Prostate gland (tissue), 2 donors: ENCODE data around the gene SKA3. TPM values are rescaled to one million over a fixed set of nuclear protein-coding genes. Genes with fewer than 3 reads are reported as not detected.
A peak's percentile ranks its signal among the peaks of the same experiment; 100 is the strongest.
"Not testable (repeated sequence)": the region's sequence is repeated elsewhere in the genome, so short reads cannot be mapped to it uniquely, and the experiment has no call there.

Experiments
- DNase-seq: peaks from one replicate; pipeline ENCODE4 v3.0.0-alpha.2; 2019; ENCODE audit warnings: low spot score
- H3K27ac ChIP-seq, 2 donors: fragments of 200-600 bp; sonication (generic); 2 replicates each; pipeline ENCODE4 v1.5.1; 2017 to 2019
- H3K27me3 ChIP-seq: fragments of 200-600 bp; sonication (generic); replicated peaks from 2 replicates; pipeline ENCODE4 v1.5.1; 2019; ENCODE audit not compliant: insufficient read depth
- H3K36me3 ChIP-seq, 2 donors: fragments of 200-600 bp; sonication (generic); 1 replicate in 1 of 2; 2 replicates in 1 of 2; pipeline versions ENCODE4 v1.5.1 to v1.8.1; 2017 to 2019
- H3K4me1 ChIP-seq: fragments of 200-600 bp; sonication (generic); replicated peaks from 2 replicates; pipeline ENCODE4 v1.5.1; 2019
- H3K4me3 ChIP-seq, 2 donors: fragments of 200-600 bp; sonication (generic); 2 replicates each; pipeline ENCODE4 v1.5.1; 2017 to 2019
- H3K9me3 ChIP-seq: fragments of 200-600 bp; sonication (generic); 2 replicates; pipeline ENCODE4 v1.5.1; 2017
- CTCF ChIP-seq, 4 experiments: fragments of 200-600 bp in 2 of 4; fragments of 450-650 bp in 2 of 4; sonication (generic) in 2 of 4; IDR thresholded peaks; 1 replicate in 3 of 4; 2 replicates in 1 of 4; pipeline ENCODE4 v1.5.1; 2016 to 2019; ENCODE audit warnings: antibody characterized with exemption in 4 of 4, mild to moderate bottlenecking in 2 of 4, moderate library complexity in 2 of 4
- POLR2A ChIP-seq: fragments of 450-650 bp; IDR thresholded peaks from one replicate; pipeline ENCODE4 v1.6.1; 2016; ENCODE audit warnings: antibody characterized with exemption, mild to moderate bottlenecking
- POLR2AphosphoS5 ChIP-seq: sonication (generic); formaldehyde crosslinking; IDR thresholded peaks from one replicate; pipeline ENCODE4 v1.6.1; 2017; ENCODE audit warnings: antibody characterized with exemption
- WGBS: methylation state at CpG from one replicate; pipeline ENCODE4 v1.1.5; 2018; 5-methylcytosine and 5-hydroxymethylcytosine counted together
- intact Hi-C: fragments of 100-400 bp; cut with DNase I; formaldehyde crosslinking; loops from one replicate; pipeline ENCODE4 v1.14.2; 2022
- total RNA-seq, 2 donors: library from RNA; depleted of rRNA; stranded (reverse); fragments of >200 nt; gene quantifications; one replicate each; pipeline ENCODE4 v1.1.0, GENCODE V29; 2016

The SKA3 gene
- total RNA-seq, 2 donors from 2014 or later = 0.59 to 4.3 TPM

- Histone ChIP-seq H3K27ac (peak overlapping the region; percentile 91 to 93), H3K36me3 (no peaks in the 10 kb centered on the region), H3K4me1 (no peaks in the 10 kb centered on the region), H3K4me3 (peak overlapping the region; percentile 58 to 79), H3K9me3 (no peaks in the 10 kb centered on the region), H3K27me3 (no peaks in the 10 kb centered on the region)
- DNase-seq = no peak
- intact Hi-C loops = loop anchor here (10.0 kb wide), 1 partner anchor 298 kb away; no protein-coding TSS in a partner anchor
- no peak for TF ChIP-seq POLR2A
- TF ChIP-seq CTCF (IDR thresholded peaks at IDR 0.05) = no peak
- TF ChIP-seq POLR2AphosphoS5 = no peak
- under 1% methylated on average over 22 of the region's 26 CpGs for WGBS
These were observed 581 bp upstream of the SKA3 start for GRCh38 chr13:21176982-21177284.

- no peaks in the 10 kb centered on the region for H3K9me3 ChIP-seq
- DNase-seq = no peak
- no peaks in the 10 kb centered on the region for H3K4me1 ChIP-seq
- H3K27ac ChIP-seq = peak overlapping the region in 1 of 2 donors; percentile 91
- intact Hi-C loops = loop anchor here (10.0 kb wide), 1 partner anchor 299 kb away; no protein-coding TSS in a partner anchor
- no peaks in the 10 kb centered on the region for H3K36me3 ChIP-seq
- TF ChIP-seq CTCF (IDR thresholded peaks at IDR 0.05) = no peak
- no peak for TF ChIP-seq POLR2AphosphoS5
- no peak for TF ChIP-seq POLR2A
- 2% methylated on average over 12 of the region's 13 CpGs for WGBS
- H3K4me3 ChIP-seq = peak overlapping the region; percentile 58 to 79
- H3K27me3 ChIP-seq = no peaks in the 10 kb centered on the region
These were observed 617 bp downstream of the SKA3 start for GRCh38 chr13:21175656-21176214.

- 0% methylated on average over 1 of the region's 1 CpG for WGBS
- H3K4me1 ChIP-seq, H3K36me3 ChIP-seq, H3K27ac ChIP-seq, H3K27me3 ChIP-seq, H3K9me3 ChIP-seq, DNase-seq, H3K4me3 ChIP-seq: not testable (repeated sequence)
- intact Hi-C loops = loop anchor here (10.0 kb wide), 1 partner anchor 301 kb away; no protein-coding TSS in a partner anchor
These were observed 2.6 kb downstream of the SKA3 start for GRCh38 chr13:21173767-21174166.

- no peak for TF ChIP-seq POLR2A
- TF ChIP-seq POLR2AphosphoS5 = no peak
- no peak for TF ChIP-seq CTCF (IDR thresholded peaks at IDR 0.05)
- H3K4me3 ChIP-seq = no peak overlapping the region
- intact Hi-C loops = loop anchor here (10.0 kb wide), 1 partner anchor 303 kb away; no protein-coding TSS in a partner anchor
- no peaks in the 10 kb centered on the region for H3K36me3 ChIP-seq
- no peak overlapping the region for H3K27ac ChIP-seq
- whole genome bisulfite sequencing = 94% methylated on average over 9 of the region's 9 CpGs
- no peaks in the 10 kb centered on the region for H3K4me1 ChIP-seq
- no peak for DNase-seq
- H3K9me3 ChIP-seq = no peaks in the 10 kb centered on the region
- H3K27me3 ChIP-seq = no peaks in the 10 kb centered on the region
These were observed 4.9 kb downstream of the SKA3 start for GRCh38 chr13:21171420-21171819.

- H3K27me3 ChIP-seq, H3K4me3 ChIP-seq, intact Hi-C loops, H3K36me3 ChIP-seq, H3K27ac ChIP-seq, H3K4me1 ChIP-seq, DNase-seq, H3K9me3 ChIP-seq: not testable (repeated sequence)
- WGBS = 88% methylated on average over 4 of the region's 4 CpGs
These were observed 10.7 kb downstream of the SKA3 start for GRCh38 chr13:21165606-21166005.

GRCh38 chr13:21164631-21165030 is 11.7 kb downstream of the SKA3 start:
- intact Hi-C loops = no loop called here
- no peaks in the 10 kb centered on the region for H3K4me1 ChIP-seq
- TF ChIP-seq POLR2A (no peak), POLR2AphosphoS5 (peak; percentile 51)
- DNase-seq = peak; percentile 18
- no peaks in the 10 kb centered on the region for H3K9me3 ChIP-seq
- 73% methylated on average over 4 of the region's 4 CpGs for WGBS
- H3K27ac ChIP-seq = no peak overlapping the region
- H3K36me3 ChIP-seq = no peaks in the 10 kb centered on the region
- no peaks in the 10 kb centered on the region for H3K27me3 ChIP-seq
- H3K4me3 ChIP-seq = no peak overlapping the region
